ENCODE data around the gene C16orf90. TPM values are rescaled to one million over a fixed set of nuclear protein-coding genes. Genes with fewer than 3 reads are reported as not detected.
A peak's percentile ranks its signal among the peaks of the same experiment; 100 is the strongest.
"Not testable (repeated sequence)": the region's sequence is repeated elsewhere in the genome, so short reads cannot be mapped to it uniquely, and the experiment has no call there.

Gene C16orf90
- total and polyA plus RNA-seq, 2 donors (not counting 1 experiment from before 2014, with no cell fraction given) = not detected

- Mint-ChIP-seq H3K4me3 (peak overlapping the region; percentile 90), H3K4me1 (peaks cover 30% of the 10 kb centered on the region)
- H3K79me2 ChIP-seq (ENCODE audit: control insufficient read depth, insufficient read depth, low read length); DNase-seq; H3K36me3 ChIP-seq (replicated peaks in 1 of 2; ENCODE audit: control extremely low read depth in 1 of 2, control insufficient read depth in 1 of 2, extremely low read depth in 1 of 2, insufficient read depth in 2 of 2, low read length in 1 of 2); H3K27me3 ChIP-seq (replicated peaks in 1 of 4; ENCODE audit: control extremely low read depth in 1 of 4, control insufficient read depth in 3 of 4, insufficient read depth in 4 of 4, low read length in 3 of 4); intact Hi-C loops (cut with micrococcal nuclease); H3K27me3 Mint-ChIP-seq; H4K20me1 ChIP-seq (ENCODE audit: control insufficient read depth, insufficient read depth, low read length, poor library complexity, severe bottlenecking); ATAC-seq (ENCODE audit: low read depth); H3K9me3 Mint-ChIP-seq (ENCODE audit: insufficient read depth); H3K9me3 ChIP-seq (ENCODE audit: control extremely low read depth in 1 of 3, control insufficient read depth in 2 of 3, insufficient read depth in 1 of 3, low read length in 2 of 3); H3K27ac Mint-ChIP-seq; POLR2A ChIA-PET: not testable (repeated sequence)
- peak overlapping the region in 1 of 2 donors; percentile 71 for H3K27ac ChIP-seq (ENCODE audit: low read length in 2 of 2)
- peaks cover 11 to 22% of the 10 kb centered on the region in 2 donors for H3K4me1 ChIP-seq (ENCODE audit: control insufficient read depth in 2 of 2, insufficient read depth in 2 of 2, low read length in 2 of 2)
- peak overlapping the region; percentile 82 for H2AFZ ChIP-seq (ENCODE audit: insufficient read depth, low read depth, low read length, poor library complexity, severe bottlenecking)
- H3K4me2 ChIP-seq (replicated peaks; ENCODE audit: low read depth, low read length, poor library complexity, severe bottlenecking) = peak overlapping the region; percentile 98
- WGBS (ENCODE audit: insufficient coverage) = 24% methylated on average over 23 of the region's 24 CpGs
- CTCF ChIA-PET = interaction anchor here (0.9 to 1.2 kb wide), 2 partner anchors 11 to 377 kb away, joined by 3 to 4 read pairs; no protein-coding TSS in a partner anchor
- H3K4me3 ChIP-seq (ENCODE audit: control extremely low read depth in 1 of 5, extremely low read depth in 1 of 5, insufficient read depth in 1 of 5, low read depth in 2 of 5, low read length in 4 of 5) = peak overlapping the region; percentile 51 to 81 (median 76)
- peak overlapping the region; percentile 80 for H3K9ac ChIP-seq (ENCODE audit: low read length)
Observed at GRCh38 chr16:3501412-3501761, 6.1 kb upstream of the C16orf90 start.

GRCh38 chr16:3498988-3499387 is 3.7 kb upstream of the C16orf90 start:
- no peaks in the 10 kb centered on the region for H3K27me3 ChIP-seq (replicated peaks in 1 of 4; ENCODE audit: control extremely low read depth in 1 of 4, control insufficient read depth in 3 of 4, insufficient read depth in 4 of 4, low read length in 3 of 4)
- TF ChIP-seq EZH2 (IDR thresholded peaks at IDR 0.05; ENCODE audit: borderline replicate concordance, insufficient read depth, low read depth, low read length, poor library complexity, severe bottlenecking) (no peak), CTCF (IDR thresholded peaks at IDR 0.05) (no peak)
- no peak overlapping the region for H3K4me3 ChIP-seq (ENCODE audit: control extremely low read depth in 1 of 5, extremely low read depth in 1 of 5, insufficient read depth in 1 of 5, low read depth in 2 of 5, low read length in 4 of 5)
- no peak overlapping the region for H3K4me2 ChIP-seq (replicated peaks; ENCODE audit: low read depth, low read length, poor library complexity, severe bottlenecking)
- no peak overlapping the region for H3K4me3 Mint-ChIP-seq
- intact Hi-C loops (cut with micrococcal nuclease) = no loop called here
- H3K9me3 Mint-ChIP-seq (ENCODE audit: insufficient read depth) = no peaks in the 10 kb centered on the region
- H3K27ac Mint-ChIP-seq = peak overlapping the region; percentile 59
- no peaks in the 10 kb centered on the region for H3K36me3 ChIP-seq (replicated peaks in 1 of 2; ENCODE audit: control extremely low read depth in 1 of 2, control insufficient read depth in 1 of 2, extremely low read depth in 1 of 2, insufficient read depth in 2 of 2, low read length in 1 of 2)
- H3K9me3 ChIP-seq (ENCODE audit: control extremely low read depth in 1 of 3, control insufficient read depth in 2 of 3, insufficient read depth in 1 of 3, low read length in 2 of 3) = peaks cover 0 to 6% (median 0%) of the 10 kb centered on the region in 3 donors
- ChIA-PET CTCF (interaction anchor here (0.7 kb wide), 1 partner anchor 938 kb away, joined by 4 read pairs; no protein-coding TSS in a partner anchor), POLR2A (no interaction called here)
- peaks cover 6% of the 10 kb centered on the region for H3K79me2 ChIP-seq (ENCODE audit: control insufficient read depth, insufficient read depth, low read length)
- ATAC-seq (ENCODE audit: low read depth) = no peak
- no peaks in the 10 kb centered on the region for H3K27me3 Mint-ChIP-seq
- DNase-seq = no peak
- H3K27ac ChIP-seq (ENCODE audit: low read length in 2 of 2) = no peak overlapping the region
- no peak overlapping the region for H3K9ac ChIP-seq (ENCODE audit: low read length)
- H2AFZ ChIP-seq (ENCODE audit: insufficient read depth, low read depth, low read length, poor library complexity, severe bottlenecking) = no peak overlapping the region
- H4K20me1 ChIP-seq (ENCODE audit: control insufficient read depth, insufficient read depth, low read length, poor library complexity, severe bottlenecking) = no peaks in the 10 kb centered on the region
- 100% methylated on average over 15 of the region's 16 CpGs for WGBS (ENCODE audit: insufficient coverage)
- peaks cover 11 to 22% of the 10 kb centered on the region in 2 donors for H3K4me1 ChIP-seq (ENCODE audit: control insufficient read depth in 2 of 2, insufficient read depth in 2 of 2, low read length in 2 of 2)
- peaks cover 30% of the 10 kb centered on the region for H3K4me1 Mint-ChIP-seq

All from B cell (primary cell).